ENCODE measurements around the gene FCER2.

The FCER2 gene

DNA sequence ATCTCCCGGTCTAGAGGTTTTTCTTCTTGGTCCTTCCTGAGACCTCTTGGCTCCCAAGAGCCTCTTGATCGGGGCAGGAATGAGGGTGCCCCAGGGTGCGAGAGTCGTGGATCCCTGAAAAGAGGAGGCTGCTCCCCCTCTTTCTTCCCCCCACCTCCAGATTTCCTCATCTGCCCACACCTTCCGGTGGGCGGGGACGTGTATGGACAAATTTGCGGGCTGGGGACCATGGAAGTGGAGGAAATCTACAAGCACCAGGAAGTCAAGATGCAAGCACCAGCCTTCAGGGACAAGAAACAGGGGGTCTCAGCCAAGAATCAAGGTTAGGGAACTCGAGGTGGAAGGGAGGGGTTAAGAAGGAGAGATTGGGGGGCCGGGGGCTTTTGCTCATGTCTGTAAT, 25.1 kb downstream of the FCER2 start, which contains the start of gene MCEMP1:
TSS of gene MCEMP1 (plus strand) at position 237 of the 400 bp plus-strand sequence. CDS start at position 268, 31 bp downstream.
- no peak for DNase-seq (ENCODE audit: low spot score)

DNA sequence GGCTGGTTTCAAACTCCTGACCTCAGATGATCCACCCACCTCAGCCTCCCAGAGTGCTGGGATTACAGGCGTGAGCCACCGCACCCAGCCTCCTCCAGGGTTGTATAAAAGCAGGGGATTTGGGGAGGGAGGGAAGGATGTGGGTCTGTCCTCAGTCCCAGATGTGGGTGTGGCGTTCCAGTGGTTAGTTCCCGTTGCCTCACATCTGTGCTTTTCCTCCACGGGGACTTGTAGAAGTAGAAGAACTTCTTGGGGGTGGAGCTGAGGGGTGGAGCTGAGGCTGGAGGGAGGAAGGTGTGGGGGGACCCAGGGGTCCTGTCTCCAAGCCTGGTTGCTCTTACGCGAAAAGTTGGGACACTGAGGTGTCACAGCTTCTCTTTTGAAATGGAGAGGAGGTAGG, 25.6 kb downstream of the FCER2 start:
- DNase-seq (ENCODE audit: low spot score) = no peak

DNA sequence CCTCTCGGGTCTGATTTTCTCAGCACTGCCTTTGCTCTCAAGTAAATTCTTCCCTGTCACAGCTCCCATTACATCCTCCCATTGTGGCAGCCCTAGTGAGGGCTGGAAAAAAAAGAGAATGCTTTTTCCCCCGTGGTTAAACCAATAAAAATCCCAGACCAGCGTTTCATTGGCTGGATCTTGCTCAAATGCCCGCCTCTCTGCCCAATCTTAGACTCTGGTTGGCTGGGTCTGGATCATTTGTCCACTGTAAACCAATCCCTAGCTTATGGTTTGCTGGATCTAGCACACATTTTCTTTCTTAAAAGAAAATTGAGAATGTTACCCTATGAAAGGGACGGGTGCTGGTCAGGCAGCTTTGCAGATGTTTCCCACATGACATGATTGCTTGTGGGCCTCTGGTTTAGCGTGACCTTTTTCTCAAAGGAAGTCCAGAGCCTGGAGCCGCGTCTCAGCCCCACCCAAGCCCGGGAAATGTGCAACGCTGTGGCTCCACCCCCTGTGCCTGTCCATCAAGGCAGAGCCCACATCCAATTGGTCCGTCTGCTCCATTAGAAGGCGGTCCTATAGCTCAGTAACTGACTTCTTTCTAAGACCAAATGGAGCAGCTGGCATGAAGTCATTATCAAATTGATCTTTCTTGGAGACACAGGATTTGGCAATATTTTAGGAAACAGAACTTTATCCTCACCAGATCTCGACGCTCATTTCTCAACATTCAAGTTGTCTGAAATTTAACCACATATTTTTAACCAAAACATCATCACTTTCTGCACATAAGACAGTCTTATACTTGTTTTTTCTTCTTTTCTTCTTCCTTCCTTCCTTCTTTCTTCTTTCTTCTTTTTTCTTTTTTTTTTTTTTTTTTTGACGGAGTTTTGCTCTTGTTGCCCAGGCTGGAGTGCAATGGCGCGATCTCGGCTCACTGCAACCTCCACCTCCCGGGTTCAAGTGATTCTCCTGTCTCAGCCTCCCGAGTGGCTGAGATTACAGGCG, 27.6 kb downstream of the FCER2 start:
- peak; percentile 44 for DNase-seq (ENCODE audit: low spot score)

DNA sequence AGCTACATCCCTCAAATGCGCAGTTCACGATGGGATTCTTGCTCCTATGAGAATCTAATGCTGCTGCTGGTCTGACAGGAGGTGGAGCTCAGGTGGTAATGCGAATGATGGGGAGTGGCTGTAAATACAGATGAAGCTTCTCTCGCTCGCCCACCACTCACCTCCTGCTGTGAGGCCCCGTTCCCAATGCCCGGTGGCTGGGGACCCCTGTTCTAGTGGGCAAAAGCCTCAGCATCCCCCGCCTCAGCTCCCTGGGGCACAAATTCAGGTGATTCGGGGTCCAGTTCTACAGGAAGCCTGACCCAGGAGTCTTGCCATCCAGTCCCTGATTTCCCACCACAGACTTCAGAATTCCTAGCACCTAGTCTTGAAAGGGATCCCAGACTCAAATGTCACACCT, 29.4 kb downstream of the FCER2 start:
- DNase-seq (ENCODE audit: low spot score) = no peak

DNA sequence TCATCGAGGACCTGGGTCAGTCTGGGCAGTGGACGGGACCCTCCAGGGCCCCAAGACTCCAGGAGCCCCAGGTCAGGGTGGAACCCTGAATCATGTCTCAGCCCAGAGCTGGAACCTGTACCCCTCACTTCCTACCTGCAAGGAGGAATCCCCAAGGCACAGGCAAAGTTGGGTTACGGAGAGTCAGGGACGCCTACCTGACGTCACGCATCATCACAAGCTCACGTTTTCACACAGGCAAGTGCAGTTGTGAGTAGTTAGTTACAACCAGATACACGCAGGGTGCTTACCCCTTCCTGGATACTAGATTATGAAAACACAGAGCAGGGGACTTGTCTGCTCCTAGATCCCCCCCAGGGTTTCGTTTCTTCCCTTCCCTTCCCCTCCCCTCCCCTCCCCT, 31.1 kb downstream of the FCER2 start:
- no peak for DNase-seq (ENCODE audit: low spot score)

DNA sequence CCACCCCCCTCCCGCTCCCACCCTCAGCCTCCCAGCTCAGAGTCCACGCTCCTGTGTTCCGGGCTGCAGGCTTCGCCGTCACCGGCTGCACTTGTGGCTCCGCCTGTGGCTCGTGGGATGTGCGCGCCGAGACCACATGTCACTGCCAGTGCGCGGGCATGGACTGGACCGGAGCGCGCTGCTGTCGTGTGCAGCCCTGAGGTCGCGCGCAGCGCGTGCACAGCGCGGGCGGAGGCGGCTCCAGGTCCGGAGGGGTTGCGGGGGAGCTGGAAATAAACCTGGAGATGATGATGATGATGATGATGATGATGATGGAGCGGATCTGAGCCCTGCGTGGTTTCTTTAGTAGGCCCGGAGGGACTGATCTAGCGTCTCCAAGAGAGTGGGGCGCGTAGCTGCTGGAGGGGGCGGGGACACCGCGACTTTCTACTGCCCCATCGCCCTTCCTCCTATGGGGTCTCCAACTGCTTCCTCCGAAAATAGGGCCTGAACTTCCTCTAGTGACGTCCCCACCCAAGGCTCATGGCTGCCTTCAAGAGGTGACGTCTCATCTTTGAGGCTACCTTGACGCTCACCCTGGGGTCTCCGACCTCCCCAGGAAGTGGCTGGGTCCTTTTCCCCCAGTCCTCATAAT, 31.7 kb downstream of the FCER2 start:
- no peak for DNase-seq (ENCODE audit: low spot score)

DNA sequence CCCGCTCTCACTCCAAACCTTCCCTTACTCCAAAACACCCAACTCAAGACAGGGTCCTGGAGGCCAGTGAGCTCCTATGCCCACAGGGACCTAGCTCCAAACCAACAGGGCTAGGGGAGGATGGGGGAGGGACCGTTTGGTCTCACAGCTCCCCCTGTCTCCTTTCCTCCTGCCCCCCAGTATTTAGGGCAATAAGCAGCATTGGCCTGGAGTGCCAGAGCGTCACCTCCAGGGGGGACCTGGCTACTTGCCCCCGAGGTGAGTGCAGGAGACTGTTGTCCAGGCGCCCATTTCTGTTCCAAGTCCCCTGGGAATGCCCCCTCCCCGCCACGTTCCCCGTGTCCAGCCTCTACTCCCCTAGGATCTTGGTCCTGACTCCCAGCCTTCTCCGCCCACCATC, 32.3 kb downstream of the FCER2 start:
- no peak for DNase-seq (ENCODE audit: low spot score)

DNA sequence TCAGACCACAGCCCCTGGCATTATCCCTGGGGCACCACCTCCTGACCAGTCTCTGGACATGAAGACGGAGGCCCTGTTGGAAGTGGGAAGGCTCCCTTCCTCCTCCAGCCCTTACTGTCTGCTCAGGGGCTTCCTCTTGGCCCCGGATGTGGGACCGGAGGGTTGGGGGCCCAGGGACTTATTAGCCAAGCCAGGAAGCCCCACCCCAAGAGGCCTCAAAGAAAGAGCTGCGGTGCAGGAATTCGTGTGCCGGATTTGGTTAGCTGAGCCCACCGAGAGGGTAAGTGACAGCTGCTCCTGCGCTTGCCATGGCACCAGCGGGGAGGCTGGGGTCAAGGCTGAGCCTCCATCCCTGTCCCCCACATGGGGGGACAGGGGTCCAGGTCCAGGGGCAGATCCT, 33.1 kb downstream of the FCER2 start, which contains the start of gene RETN:
TSS of gene RETN (plus strand) at position 208 of the 400 bp plus-strand sequence. CDS start 278 bp downstream, outside the sequence.
- DNase-seq (ENCODE audit: low spot score) = no peak

DNA sequence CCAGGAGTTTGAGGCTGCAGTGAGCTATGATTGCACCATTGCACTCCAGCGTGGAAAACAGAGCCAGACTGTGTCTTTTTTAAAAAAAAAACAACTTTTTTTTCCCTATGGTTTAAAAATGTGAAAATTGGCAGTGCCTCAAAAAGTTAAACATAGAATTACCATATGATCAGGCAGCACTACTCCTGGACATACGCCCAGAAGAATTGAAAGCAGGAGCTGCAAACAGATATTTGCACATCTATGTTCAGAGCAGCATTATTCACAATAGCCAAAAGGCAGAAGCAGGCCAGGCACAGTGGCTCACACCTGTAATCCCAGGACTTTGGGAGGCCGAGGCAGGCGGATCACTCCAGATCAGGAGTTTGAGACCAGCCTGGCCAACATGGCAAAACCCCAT, 36.9 kb downstream of the FCER2 start:
- DNase-seq (ENCODE audit: low spot score) = no peak

DNA sequence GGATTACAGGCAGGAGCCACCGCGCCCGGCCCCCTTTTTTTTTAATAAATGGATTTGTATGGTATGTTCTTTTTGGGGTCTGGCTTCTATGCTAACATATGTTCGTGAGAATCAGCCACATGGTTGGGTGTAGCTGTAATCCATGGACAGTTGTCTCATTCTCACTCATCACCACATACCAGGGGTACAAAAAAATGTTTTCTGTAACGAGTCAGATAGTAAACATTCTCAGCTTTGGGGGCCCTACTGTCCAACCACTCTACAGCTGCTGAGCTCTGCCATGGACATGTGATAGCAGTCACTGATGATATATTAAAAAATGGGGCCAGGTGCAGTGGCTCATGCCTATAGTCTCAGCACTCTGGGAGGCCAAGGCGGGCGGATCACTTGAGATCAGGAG, 38.2 kb downstream of the FCER2 start:
- no peak for DNase-seq (ENCODE audit: low spot score)

DNA sequence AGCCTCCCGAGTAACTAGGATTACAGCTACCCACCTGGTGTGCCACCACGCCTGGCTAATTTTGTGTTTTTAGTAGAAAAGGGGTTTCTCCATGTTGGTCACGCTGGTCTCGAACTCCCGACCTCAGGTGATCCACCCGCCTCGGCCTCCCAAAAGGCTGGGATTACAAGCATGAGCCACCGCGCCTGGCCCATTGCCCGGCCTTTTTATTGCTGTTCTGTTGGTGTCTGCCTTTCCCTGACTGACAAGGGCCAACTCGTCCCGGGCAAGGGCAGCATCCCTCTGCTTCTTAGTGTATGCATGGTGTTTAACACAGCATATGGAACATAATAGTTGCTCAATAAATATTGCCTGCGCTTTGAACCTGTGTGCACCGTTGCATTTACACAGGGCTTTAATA, 39.3 kb downstream of the FCER2 start:
- DNase-seq (ENCODE audit: low spot score) = no peak

DNA sequence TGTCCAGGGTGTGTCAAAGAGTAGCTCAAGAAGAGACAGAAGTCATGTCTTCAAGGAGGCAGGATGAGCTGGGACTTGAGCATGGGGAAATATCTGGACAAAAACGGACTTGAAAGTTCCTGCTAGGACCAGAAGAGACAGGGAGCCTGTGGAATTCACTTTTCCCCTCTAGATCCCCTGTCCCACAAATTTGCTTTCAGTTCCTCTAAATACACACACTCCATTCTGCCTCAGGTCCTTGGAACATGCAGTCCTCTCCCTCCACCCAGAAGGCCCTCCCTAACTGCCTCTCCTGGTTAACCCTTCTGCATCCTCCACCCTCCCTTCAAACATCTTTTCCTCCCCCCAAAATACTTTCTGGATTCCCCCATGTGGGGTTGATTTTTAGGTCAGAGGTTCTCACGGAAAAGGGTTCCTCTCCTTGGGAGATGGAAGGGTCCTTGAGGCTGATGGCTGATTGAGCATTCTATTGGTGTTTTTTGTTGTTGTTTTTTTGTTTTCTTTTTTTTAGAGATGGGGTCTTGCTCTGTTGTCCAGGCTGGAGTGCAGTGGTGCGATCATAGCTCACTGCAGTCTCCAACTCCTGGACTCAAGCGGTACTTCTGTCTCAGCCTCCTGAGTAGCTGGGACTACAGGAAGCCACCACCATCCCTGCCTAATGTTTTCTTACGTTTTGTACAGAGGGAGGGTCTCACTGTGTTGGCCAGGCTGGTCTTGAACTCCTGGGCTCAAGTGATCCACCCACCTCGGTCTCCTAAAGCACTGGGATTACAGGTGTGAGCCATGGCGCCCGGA, 40.0 kb downstream of the FCER2 start:
- DNase-seq (ENCODE audit: low spot score) = no peak

DNA sequence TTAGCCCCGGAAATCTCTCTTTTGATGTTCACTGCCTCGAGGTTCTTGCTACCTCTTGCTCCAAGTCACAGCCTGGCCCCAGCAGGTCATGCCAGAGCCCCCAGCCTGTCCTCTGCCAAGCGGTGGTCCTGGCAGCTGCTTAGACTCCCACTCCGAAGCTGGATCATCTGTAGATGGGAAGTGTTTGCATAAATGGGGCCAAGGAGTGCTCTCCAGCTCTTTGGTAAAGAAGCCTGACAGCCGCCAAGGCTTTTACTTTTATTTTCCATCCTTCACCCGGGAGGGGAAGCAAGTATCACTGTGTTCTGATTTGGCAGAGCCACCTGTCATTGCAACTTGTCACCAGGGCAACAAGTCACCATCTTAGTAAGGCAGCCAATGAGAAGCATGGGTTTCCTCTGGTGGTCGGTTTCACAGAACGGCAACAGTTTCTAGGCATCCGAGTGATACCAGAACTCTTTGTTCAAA, 43.7 kb downstream of the FCER2 start:
- no peak for DNase-seq (ENCODE audit: low spot score)

DNA sequence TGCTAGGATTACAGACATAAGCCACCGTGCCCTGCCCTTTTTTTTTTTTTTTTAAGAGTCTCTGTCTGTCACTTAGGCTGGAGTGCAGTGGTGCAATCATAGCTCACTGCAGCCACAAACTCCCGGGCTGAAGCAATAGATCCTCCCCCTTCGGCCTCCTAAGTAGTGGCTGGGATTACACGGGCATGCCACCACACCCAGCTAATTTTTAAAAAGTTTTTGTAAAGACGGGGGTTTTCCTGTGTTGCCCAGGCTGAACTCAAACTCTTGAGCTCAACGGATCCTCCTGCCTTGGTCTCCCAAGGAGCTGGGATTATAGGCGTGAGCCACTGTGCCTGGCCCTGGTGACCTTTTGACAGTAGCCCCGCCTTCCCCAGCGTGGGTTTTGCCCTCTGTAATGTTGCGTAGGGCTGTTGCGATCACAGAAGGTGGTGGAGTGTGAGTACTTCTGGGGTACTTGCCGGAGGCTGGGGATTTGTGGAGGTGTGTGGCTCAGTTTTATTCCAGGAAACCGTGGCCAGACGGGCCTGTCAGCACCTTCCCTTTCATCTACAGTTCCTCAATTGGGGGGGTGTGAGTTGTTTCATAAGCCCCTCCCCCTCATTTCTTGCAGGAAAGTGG, 44.7 kb downstream of the FCER2 start:
- DNase-seq (ENCODE audit: low spot score) = no peak

DNA sequence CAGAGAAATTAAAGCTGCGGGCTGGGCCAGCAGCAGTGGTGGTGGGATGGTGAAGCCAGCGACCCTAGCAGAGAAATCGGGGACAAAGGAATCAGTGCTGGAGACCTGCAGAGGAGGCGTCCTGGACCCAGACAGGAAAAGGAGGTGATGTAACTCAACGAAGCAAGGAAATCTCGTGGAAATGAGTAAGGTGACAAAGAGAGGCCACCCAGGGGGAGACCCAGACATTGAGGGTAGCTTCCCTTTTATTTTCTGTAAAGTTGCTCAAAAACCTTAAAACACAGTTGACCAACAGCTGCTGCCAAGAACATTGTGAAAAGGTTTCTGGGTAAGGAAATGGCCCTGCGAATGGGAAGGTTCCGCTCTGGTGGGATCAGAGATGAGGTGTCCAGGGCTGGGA, 46.4 kb downstream of the FCER2 start:
- DNase-seq (ENCODE audit: low spot score) = peak; percentile 55

DNA sequence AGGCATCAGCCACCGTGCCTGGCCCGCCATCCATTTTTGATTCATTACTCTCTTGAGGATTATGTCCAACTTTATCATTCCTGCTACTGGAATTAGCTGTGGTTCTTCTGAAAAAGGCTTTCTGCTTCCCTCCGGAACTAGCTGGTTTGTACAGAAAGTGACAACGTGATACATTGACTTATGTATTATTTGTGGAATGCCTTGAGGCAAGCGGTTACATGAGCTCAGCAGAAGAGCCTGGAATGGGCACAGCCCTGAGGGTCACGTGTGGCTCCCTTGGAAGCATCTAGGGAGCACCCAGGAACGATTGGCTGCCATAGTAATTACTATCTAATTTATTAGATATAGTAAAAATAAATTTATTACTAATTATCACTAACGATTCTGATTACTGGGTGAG, 47.5 kb downstream of the FCER2 start:
- no peak for DNase-seq (ENCODE audit: low spot score)

DNA sequence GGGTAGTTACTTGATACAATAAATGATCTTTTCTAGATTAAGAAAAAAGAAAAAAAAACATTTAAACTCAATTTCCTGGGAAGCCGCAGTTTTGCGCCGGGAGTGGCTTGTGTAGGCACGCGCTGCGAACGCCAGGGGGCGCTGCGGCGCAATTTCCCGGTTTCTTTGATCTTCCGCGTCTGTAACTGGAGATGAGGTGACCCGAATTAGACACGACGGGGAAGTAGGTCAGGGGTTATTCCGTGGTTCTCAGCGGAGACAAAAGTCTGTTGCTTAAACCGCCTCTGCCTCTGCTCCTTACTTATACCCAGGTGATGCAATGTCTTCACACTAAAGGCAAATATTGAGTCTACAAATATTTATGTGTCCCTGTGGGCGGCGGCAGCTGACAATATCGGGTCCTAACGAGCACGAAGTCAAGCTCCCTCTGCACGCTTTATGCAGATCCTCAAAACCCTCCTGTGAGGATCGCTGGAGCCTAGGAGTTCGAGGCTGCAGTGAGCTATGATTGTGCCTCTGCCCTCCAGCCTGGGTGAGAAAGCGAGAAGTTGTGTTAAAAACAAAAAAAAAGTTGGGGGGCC, 49.8 kb downstream of the FCER2 start:
- peak; percentile 55 for DNase-seq (ENCODE audit: low spot score)

DNA sequence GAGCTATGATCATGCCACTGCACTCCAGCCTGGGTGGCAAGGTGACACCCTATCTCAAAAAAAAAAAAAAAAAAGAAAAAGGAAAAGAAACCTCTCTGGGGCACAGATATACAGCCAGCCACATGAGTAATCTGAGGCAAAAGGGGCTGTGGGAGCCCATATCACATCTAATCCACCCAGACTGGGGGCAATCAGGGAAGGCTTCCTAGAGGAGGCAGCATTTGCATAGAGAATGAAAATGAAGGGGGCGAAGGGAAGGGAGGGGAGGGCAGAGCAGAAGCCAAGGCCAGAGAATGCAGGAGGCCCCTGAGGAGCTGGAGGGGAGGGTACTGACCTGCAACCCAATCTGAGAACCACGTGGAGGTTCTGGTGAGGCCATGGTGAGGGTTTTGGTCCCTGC, 51.8 kb downstream of the FCER2 start:
- no peak for DNase-seq (ENCODE audit: low spot score)

DNA sequence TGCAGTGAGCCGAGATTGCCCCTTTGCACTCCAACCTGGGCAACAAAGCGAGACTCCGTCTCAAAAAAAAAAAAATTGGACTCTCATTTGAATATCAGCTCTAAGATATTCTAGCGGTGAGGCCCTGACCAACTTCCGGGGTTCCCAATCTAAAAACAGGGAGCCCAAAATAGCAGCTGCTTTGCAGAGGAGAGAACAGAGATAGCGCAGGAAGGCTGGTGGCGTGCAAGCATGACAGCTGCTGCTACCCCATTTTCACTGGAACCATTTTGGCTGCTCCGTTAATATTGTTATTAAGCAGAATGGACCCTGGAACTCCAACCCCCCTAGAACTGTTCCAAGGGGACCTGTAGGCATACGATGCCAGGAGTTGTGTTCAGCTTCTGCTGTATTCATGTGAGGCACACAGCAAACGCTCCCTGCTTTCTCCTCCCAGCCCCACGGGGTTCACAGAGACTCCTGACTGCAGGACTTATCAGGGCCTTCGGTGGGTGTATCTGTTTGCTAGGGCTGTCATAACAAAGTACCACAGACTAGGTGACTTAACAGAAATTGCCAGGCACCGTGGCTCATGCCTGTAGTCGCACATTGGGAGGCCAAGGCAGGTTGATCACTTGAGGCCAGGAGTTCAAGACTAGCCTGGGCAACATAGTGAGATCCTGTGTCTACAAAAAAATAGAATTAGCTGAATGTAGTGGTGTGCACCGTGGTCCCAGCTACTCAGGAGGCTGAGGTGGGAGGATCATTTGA, 53.5 kb downstream of the FCER2 start:
- DNase-seq (ENCODE audit: low spot score) = no peak

DNA sequence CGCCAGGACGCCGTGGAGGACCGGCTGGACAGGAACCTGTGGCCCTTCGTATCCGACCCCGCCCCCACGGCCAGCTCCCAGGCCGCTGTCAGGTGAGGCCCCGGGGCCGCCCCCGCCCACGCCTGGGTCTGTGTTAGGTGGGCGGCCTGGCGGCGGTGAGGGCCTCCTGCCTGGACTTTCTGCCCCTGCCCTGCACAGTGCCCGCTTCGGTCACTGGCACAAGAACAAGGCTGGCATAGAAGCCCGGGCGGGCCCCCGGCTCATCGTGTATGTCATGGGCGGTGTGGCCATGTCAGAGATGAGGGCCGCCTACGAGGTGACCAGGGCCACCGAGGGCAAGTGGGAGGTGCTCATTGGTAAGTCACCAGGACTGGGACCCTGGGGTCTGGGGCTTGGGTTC, 54.8 kb downstream of the FCER2 start:
- DNase-seq (ENCODE audit: low spot score) = no peak

DNA sequence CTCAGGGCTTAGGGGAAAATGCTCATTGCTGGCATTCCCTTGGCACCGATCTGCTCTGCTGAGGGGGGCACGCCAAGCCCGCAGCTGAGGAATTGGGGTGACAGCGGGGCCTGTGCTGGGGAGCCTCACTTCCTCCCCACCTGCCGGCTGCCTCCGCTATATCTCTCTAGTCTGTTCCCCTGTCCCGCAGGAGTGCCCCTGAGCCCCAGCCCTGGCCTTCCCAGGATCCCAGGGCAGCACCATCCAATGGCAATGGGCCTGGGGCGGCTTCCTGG, 55.6 kb downstream of the FCER2 start:
- DNase-seq (ENCODE audit: low spot score) = no peak
